K562 (cell line): Measurements from ENCODE around the gene ARHGAP33. TPM values are rescaled to one million over a fixed set of nuclear protein-coding genes. Genes with fewer than 3 reads are reported as not detected.

Source experiments
- E2F4 ChIP-seq: sonication (generic); formaldehyde crosslinking; IDR thresholded peaks from 2 replicates; pipeline ENCODE4 v1.8.0; 2022; ENCODE audit warnings: mild to moderate bottlenecking, low read depth, missing genetic modification reagents
- EHMT2 ChIP-seq: fragments of 450-650 bp; IDR thresholded peaks from 2 replicates; pipeline ENCODE4 v1.6.1; 2018; ENCODE audit warnings: antibody characterized with exemption
- HES1 ChIP-seq: fragments of 450-650 bp; IDR thresholded peaks from 2 replicates; pipeline ENCODE4 v1.6.1; 2016; ENCODE audit warnings: low read depth, mild to moderate bottlenecking, moderate library complexity
- HLTF ChIP-seq: fragments of 450-650 bp; IDR thresholded peaks from 2 replicates; pipeline ENCODE4 v1.6.1; 2016
- JUN ChIP-seq, 2 experiments: sonication (generic) in 1 of 2; formaldehyde crosslinking in 1 of 2; IDR thresholded peaks; 2 replicates each; pipeline versions ENCODE4 v1.6.1 to v1.8.0; 2012 to 2022; ENCODE audit warnings: borderline replicate concordance in 2 of 2, mild to moderate bottlenecking in 2 of 2, improper control_type of control experiment in 1 of 2, low read depth in 1 of 2, low read length in 1 of 2, missing genetic modification reagents in 1 of 2
- KHSRP ChIP-seq: fragments of 450-650 bp; IDR thresholded peaks from 2 replicates; pipeline ENCODE4 v1.6.1; 2017
- MGA ChIP-seq: fragments of 450-650 bp; IDR thresholded peaks from 2 replicates; pipeline ENCODE4 v1.6.1; 2016; ENCODE audit warnings: mild to moderate bottlenecking, moderate library complexity
- PHB2 ChIP-seq: fragments of 450-650 bp; IDR thresholded peaks from 2 replicates; pipeline ENCODE4 v1.6.1; 2017; ENCODE audit warnings: low read depth
- SNRNP70 ChIP-seq: fragments of 200-400 bp; formaldehyde crosslinking; optimal IDR thresholded peaks from 2 replicates; pipeline ENCODE3; 2017; ENCODE audit warnings: low read depth, low read length
- ZBTB1 ChIP-seq: sonication (generic); formaldehyde crosslinking; IDR thresholded peaks from 2 replicates; pipeline ENCODE4 v1.8.1; 2023; ENCODE audit warnings: missing genetic modification reagents, low read depth, mild to moderate bottlenecking, borderline replicate concordance
- ZNF311 ChIP-seq: fragments of 250-450 bp; sonication (Bioruptor Pico); IDR thresholded peaks from 2 replicates; pipeline ENCODE4 v1.4.0; 2020; ENCODE audit warnings: mild to moderate bottlenecking, moderate library complexity
- polyA plus RNA-seq, 8 experiments: library from polyadenylated mRNA; depleted of rRNA in 4 of 8; stranded (reverse) in 5 of 8; unstranded in 3 of 8; fragments of >200 nt; fragmentation: Nextera tagmentation in 2 of 8; fragmentation: Illumina TruSeq in 1 of 8; extraction: Ambion mirVana in 2 of 8; extraction: Trizol in 1 of 8; gene quantifications; 2 replicates each; pipeline versions ENCODE4 v1.2.1 to v1.2.3, GENCODE V29; 2011 to 2014; ENCODE audit warnings: inconsistent platforms in 1 of 8, missing spikeins in 1 of 8
- total RNA-seq, 7 experiments: library from RNA; depleted of rRNA in 6 of 7; stranded (reverse); fragments of >200 nt in 6 of 7; fragmentation: Illumina TruSeq in 2 of 7; extraction: Trizol in 2 of 7; gene quantifications; 2 replicates each; pipeline versions ENCODE4 v1.2.1 to v1.2.3, GENCODE V29; 2011 to 2021; ENCODE audit warnings: low replicate concordance in 1 of 7

Gene ARHGAP33
- total and polyA plus RNA-seq, 9 of the 15 experiments (the other 6 are each of a cell fraction or from before 2014, with no cell fraction given) = 0.06 to 26.6 (median 1.6) TPM; not detected in 1

GRCh38 chr19:35828692-35829301 lies 53.4 kb downstream of the ARHGAP33 start (continued):
- TF ChIP-seq HES1 = no peak
- TF ChIP-seq E2F4 (CRISPR knock-in tag) = peak; percentile 77; the same call in 1 of the 2 replicates
- no peak for TF ChIP-seq HLTF
- TF ChIP-seq SNRNP70 = no peak
- peak; percentile 99 for TF ChIP-seq EHMT2
- TF ChIP-seq JUN (IDR thresholded peaks at IDR 0.05; ENCODE audit: borderline replicate concordance, low read depth, low read length) = no peak
- TF ChIP-seq JUN (CRISPR knock-in tag; IDR thresholded peaks at IDR 0.05; ENCODE audit: borderline replicate concordance) = no peak
- no peak for TF ChIP-seq ZBTB1 (CRISPR knock-in tag)
- no peak for TF ChIP-seq KHSRP
- no peak for TF ChIP-seq PHB2
- no peak for TF ChIP-seq MGA
- no peak for TF ChIP-seq ZNF311 (CRISPR knock-in tag)
